B cell (primary cell): ENCODE measurements around the gene SLC12A6. TPM values are rescaled to one million over a fixed set of nuclear protein-coding genes. Genes with fewer than 3 reads are reported as not detected.
"Not testable (repeated sequence)": the region's sequence is repeated elsewhere in the genome, so short reads cannot be mapped to it uniquely, and the experiment has no call there.

Source experiments
- ATAC-seq: fragments of 200-7000 bp; cut with Tn5 transposase; one replicate; pipeline ENCODE4 v1.10.0; 2021; ENCODE audit warnings: low read depth, mild to moderate bottlenecking, moderate number of reproducible peaks, moderate library complexity
- CTCF ChIA-PET: fragments of 350-600 bp; sonication (Branson Sonifier 250); formaldehyde crosslinking; loops from one replicate; lab custom pipeline; 2021; ENCODE audit warnings: antibody characterized with exemption, inconsistent platforms; lab: Charles Lee
- POLR2A ChIA-PET: fragments of 350-600 bp; sonication (Branson Sonifier 250); formaldehyde crosslinking; loops from one replicate; lab custom pipeline; 2021; ENCODE audit warnings: antibody characterized with exemption; lab: Charles Lee
- DNase-seq: peaks from one replicate; pipeline ENCODE4 v3.0.0; 2013
- H2AFZ ChIP-seq: 2 replicates; pipeline ENCODE4 v1.6.1; 2012; ENCODE audit warnings: mild to moderate bottlenecking, low read depth, low read length; ENCODE audit not compliant: insufficient read depth, poor library complexity, severe bottlenecking
- H3K27ac ChIP-seq, 2 donors: 1 replicate in 1 of 2; 2 replicates in 1 of 2; pipeline ENCODE4 v1.5.1; 2012 to 2013; ENCODE audit warnings: low read length in 2 of 2, mild to moderate bottlenecking in 2 of 2, moderate library complexity in 1 of 2
- H3K27me3 ChIP-seq, 4 experiments: fragments of 200-600 bp in 1 of 4; sonication (generic) in 1 of 4; replicated peaks in 1 of 4; 1 replicate in 2 of 4; 2 replicates in 2 of 4; pipeline versions ENCODE4 v1.6.1 to v1.7.0; 2013 to 2016; ENCODE audit warnings: low read length in 3 of 4, mild to moderate bottlenecking in 2 of 4, mixed read lengths in 1 of 4, moderate library complexity in 1 of 4; ENCODE audit not compliant: insufficient read depth in 4 of 4, control insufficient read depth in 3 of 4; ENCODE audit errors: control extremely low read depth in 1 of 4
- H3K36me3 ChIP-seq, 2 experiments: replicated peaks in 1 of 2; 1 replicate in 1 of 2; 2 replicates in 1 of 2; pipeline versions ENCODE4 v1.6.1 to v1.7.1; 2013; ENCODE audit warnings: low read length in 1 of 2; ENCODE audit not compliant: insufficient read depth in 2 of 2, control insufficient read depth in 1 of 2; ENCODE audit errors: control extremely low read depth in 1 of 2, extremely low read depth in 1 of 2
- H3K4me1 ChIP-seq, 2 donors: fragments of 200-600 bp in 1 of 2; sonication (generic) in 1 of 2; 1 replicate in 1 of 2; 2 replicates in 1 of 2; pipeline versions ENCODE4 v1.5.1 to v1.6.1; 2013 to 2017; ENCODE audit warnings: low read length in 2 of 2; ENCODE audit not compliant: control insufficient read depth in 2 of 2, insufficient read depth in 2 of 2
- H3K4me2 ChIP-seq: replicated peaks from 2 replicates; pipeline ENCODE3; 2012; ENCODE audit warnings: mild to moderate bottlenecking, low read depth, low read length; ENCODE audit not compliant: poor library complexity, severe bottlenecking
- H3K4me3 ChIP-seq, 5 experiments: fragments of 200-600 bp in 1 of 5; sonication (generic) in 1 of 5; 1 replicate in 3 of 5; 2 replicates in 2 of 5; pipeline versions ENCODE4 v1.5.1 to v1.7.0; 2011 to 2016; ENCODE audit warnings: low read length in 4 of 5, mild to moderate bottlenecking in 4 of 5, low read depth in 2 of 5, control low read depth in 1 of 5, moderate library complexity in 1 of 5; ENCODE audit not compliant: insufficient read depth in 1 of 5; ENCODE audit errors: control extremely low read depth in 1 of 5, extremely low read depth in 1 of 5
- H3K79me2 ChIP-seq: fragments of 200-600 bp; sonication (generic); one replicate; pipeline ENCODE4 v1.6.0; 2016; ENCODE audit warnings: low read length; ENCODE audit not compliant: control insufficient read depth, insufficient read depth
- H3K9ac ChIP-seq: fragments of 200-600 bp; sonication (generic); 2 replicates; pipeline ENCODE4 v1.6.1; 2017; ENCODE audit warnings: mild to moderate bottlenecking, low read length, moderate library complexity
- H3K9me3 ChIP-seq, 3 donors: one replicate each; pipeline versions ENCODE4 v1.6.1 to v1.7.1; 2013; ENCODE audit warnings: low read length in 2 of 3; ENCODE audit not compliant: control insufficient read depth in 2 of 3, insufficient read depth in 1 of 3; ENCODE audit errors: control extremely low read depth in 1 of 3
- H4K20me1 ChIP-seq: 2 replicates; pipeline ENCODE4 v1.6.0; 2012; ENCODE audit warnings: mild to moderate bottlenecking, low read length; ENCODE audit not compliant: insufficient read depth, control insufficient read depth, poor library complexity, severe bottlenecking
- H3K27ac Mint-ChIP-seq: one replicate; pipeline ENCODE4 v1.8.0; 2021; ENCODE audit warnings: mixed read lengths
- H3K27me3 Mint-ChIP-seq: one replicate; pipeline ENCODE4 v1.8.0; 2021; ENCODE audit warnings: mixed read lengths
- H3K4me1 Mint-ChIP-seq: one replicate; pipeline ENCODE4 v1.8.0; 2021; ENCODE audit warnings: mixed read lengths
- H3K4me3 Mint-ChIP-seq: one replicate; pipeline ENCODE4 v1.8.0; 2021; ENCODE audit warnings: mixed read lengths
- H3K9me3 Mint-ChIP-seq: one replicate; pipeline ENCODE4 v1.8.0; 2022; ENCODE audit warnings: mixed read lengths; ENCODE audit not compliant: insufficient read depth
- EZH2 ChIP-seq: IDR thresholded peaks from 2 replicates; pipeline ENCODE4 v1.6.1; 2012; ENCODE audit warnings: borderline replicate concordance, low read depth, mild to moderate bottlenecking, moderate library complexity, low read length; ENCODE audit not compliant: insufficient read depth, poor library complexity, severe bottlenecking
- WGBS: methylation state at CpG from one replicate; pipeline ENCODE4 v1.1.5; 2013; ENCODE audit warnings: missing lambda C conversion rate; ENCODE audit not compliant: insufficient coverage; 5-methylcytosine and 5-hydroxymethylcytosine counted together
- intact Hi-C: fragments of 100-400 bp; cut with micrococcal nuclease; formaldehyde crosslinking; loops from one replicate; pipeline ENCODE4 v1.10.0; 2022
- polyA plus RNA-seq: library from polyadenylated mRNA; depleted of rRNA; stranded (reverse); fragments of >200 nt; gene quantifications from 2 replicates; pipeline ENCODE4 v1.2.3, GENCODE V29; 2012
- total RNA-seq, 2 donors: library from RNA; stranded (reverse); fragments of 120-200 nt in 1 of 2; gene quantifications; 1 replicate in 1 of 2; 2 replicates in 1 of 2; pipeline versions ENCODE4 v1.2.3 to v1.2.4, GENCODE V29; 2013 to 2022
- TF ChIP-seq, protein P1 (sequence below): fragments of 200-600 bp; IDR thresholded peaks from one replicate; pipeline ENCODE4 v1.8.0; 2022; ENCODE audit warnings: antibody characterized with exemption, mild to moderate bottlenecking

Gene SLC12A6
- total and polyA plus RNA-seq, 2 donors (not counting 1 experiment from before 2014, with no cell fraction given) = 75.8 to 141 TPM

DNA sequence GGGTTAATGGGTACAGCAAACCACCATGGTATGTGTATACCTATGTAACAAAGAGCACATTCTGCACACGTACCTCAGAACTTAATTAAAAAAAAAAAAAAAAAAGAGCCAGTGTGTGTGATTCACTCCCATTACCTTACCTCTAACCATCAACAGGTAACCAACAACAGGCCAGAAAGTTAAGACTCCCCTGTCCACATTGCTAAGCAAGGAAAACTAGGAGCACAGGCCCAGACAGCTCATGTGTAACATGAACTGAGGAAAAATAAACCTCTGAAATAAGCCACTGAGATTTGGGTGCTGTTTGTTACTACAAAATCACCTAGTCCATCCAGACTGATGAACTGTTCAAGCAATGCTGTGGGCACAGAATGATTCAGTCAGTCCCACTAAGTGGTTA is 133.6 kb downstream of the SLC12A6 start:
- H3K27ac Mint-ChIP-seq = no peak overlapping the region
- Histone ChIP-seq H3K4me3 (no peak overlapping the region), H3K36me3 (peaks cover 7 to 9% of the 10 kb centered on the region in 2 experiments), H3K79me2 (peaks cover 93% of the 10 kb centered on the region), H4K20me1 (peaks cover 24% of the 10 kb centered on the region), H3K9ac (no peak overlapping the region), H3K27me3 (no peaks in the 10 kb centered on the region), H3K4me2 (no peak overlapping the region), H3K4me1 (peaks cover 4 to 5% of the 10 kb centered on the region in 2 donors), H3K9me3 (peaks cover 0 to 5% (median 0%) of the 10 kb centered on the region in 3 donors), H3K27ac (no peak overlapping the region), H2AFZ (no peak overlapping the region)
- CTCF ChIA-PET = no interaction called here
- intact Hi-C loops = no loop called here
- H3K4me1 Mint-ChIP-seq = peaks cover 19% of the 10 kb centered on the region
- no peak for DNase-seq
- TF ChIP-seq EZH2 = no peak
- TF ChIP-seq, protein P1, sequence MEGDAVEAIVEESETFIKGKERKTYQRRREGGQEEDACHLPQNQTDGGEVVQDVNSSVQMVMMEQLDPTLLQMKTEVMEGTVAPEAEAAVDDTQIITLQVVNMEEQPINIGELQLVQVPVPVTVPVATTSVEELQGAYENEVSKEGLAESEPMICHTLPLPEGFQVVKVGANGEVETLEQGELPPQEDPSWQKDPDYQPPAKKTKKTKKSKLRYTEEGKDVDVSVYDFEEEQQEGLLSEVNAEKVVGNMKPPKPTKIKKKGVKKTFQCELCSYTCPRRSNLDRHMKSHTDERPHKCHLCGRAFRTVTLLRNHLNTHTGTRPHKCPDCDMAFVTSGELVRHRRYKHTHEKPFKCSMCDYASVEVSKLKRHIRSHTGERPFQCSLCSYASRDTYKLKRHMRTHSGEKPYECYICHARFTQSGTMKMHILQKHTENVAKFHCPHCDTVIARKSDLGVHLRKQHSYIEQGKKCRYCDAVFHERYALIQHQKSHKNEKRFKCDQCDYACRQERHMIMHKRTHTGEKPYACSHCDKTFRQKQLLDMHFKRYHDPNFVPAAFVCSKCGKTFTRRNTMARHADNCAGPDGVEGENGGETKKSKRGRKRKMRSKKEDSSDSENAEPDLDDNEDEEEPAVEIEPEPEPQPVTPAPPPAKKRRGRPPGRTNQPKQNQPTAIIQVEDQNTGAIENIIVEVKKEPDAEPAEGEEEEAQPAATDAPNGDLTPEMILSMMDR = no peak
- H3K4me3 Mint-ChIP-seq = no peak overlapping the region
- no peaks in the 10 kb centered on the region for H3K9me3 Mint-ChIP-seq
- H3K27me3 Mint-ChIP-seq = no peaks in the 10 kb centered on the region
- no CpG with 5 or more reads among the region's 1 CpG for WGBS
- no peak for ATAC-seq
- POLR2A ChIA-PET = no interaction called here

GRCh38 chr15:34203305-34203704 is 134.3 kb downstream of the SLC12A6 start:
- Histone ChIP-seq H3K27ac (no peak overlapping the region), H3K4me2 (no peak overlapping the region), H3K27me3 (no peaks in the 10 kb centered on the region), H3K9me3 (peaks cover 0 to 5% (median 0%) of the 10 kb centered on the region in 3 donors), H3K79me2 (peaks cover 86% of the 10 kb centered on the region), H4K20me1 (peaks cover 20% of the 10 kb centered on the region), H2AFZ (no peak overlapping the region), H3K36me3 (peaks cover 7 to 9% of the 10 kb centered on the region in 2 experiments), H3K4me1 (no peaks in the 10 kb centered on the region), H3K4me3 (no peak overlapping the region), H3K9ac (no peak overlapping the region)
- ChIA-PET POLR2A (no interaction called here), CTCF (no interaction called here)
- no peaks in the 10 kb centered on the region for H3K27me3 Mint-ChIP-seq
- peaks cover 14% of the 10 kb centered on the region for H3K4me1 Mint-ChIP-seq
- H3K4me3 Mint-ChIP-seq = no peak overlapping the region
- DNase-seq (no peak), ATAC-seq (no peak)
- TF ChIP-seq, protein P1 = no peak
- no peak for TF ChIP-seq EZH2
- intact Hi-C loops = no loop called here
- H3K9me3 Mint-ChIP-seq = no peaks in the 10 kb centered on the region
- H3K27ac Mint-ChIP-seq = no peak overlapping the region
- 94% methylated on average over 1 of the region's 1 CpG for WGBS

DNA sequence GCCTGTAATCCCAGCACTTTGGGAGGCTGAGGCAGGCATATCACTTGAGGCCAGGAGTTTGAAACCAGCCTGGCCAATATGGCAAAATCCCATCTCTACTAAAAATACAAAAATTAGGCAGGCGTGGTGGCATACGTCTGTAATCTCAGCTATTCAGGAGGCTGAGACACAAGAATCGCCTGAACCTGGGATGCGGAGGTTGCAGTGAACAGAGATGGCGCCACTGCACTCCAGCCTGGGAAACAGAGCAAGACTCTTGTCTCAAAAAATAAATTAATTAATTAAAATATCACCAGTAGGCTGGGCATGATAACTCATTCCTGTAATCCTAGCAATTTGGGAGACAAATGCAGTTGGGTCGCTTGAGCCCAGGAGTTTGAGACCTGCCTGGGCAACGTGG is 144.3 kb downstream of the SLC12A6 start:
- CTCF ChIA-PET = interaction anchor here (0.6 kb wide), 1 partner anchor 659 kb away, joined by 3 read pairs; no protein-coding TSS in a partner anchor
- H3K9me3 Mint-ChIP-seq, ATAC-seq, intact Hi-C loops, H3K4me1 ChIP-seq, H3K27ac ChIP-seq, H3K27me3 ChIP-seq, H2AFZ ChIP-seq, H3K9ac ChIP-seq, POLR2A ChIA-PET, H3K4me3 Mint-ChIP-seq, H3K36me3 ChIP-seq, H3K4me3 ChIP-seq, H3K27ac Mint-ChIP-seq, DNase-seq, H3K4me2 ChIP-seq, H3K9me3 ChIP-seq, H3K27me3 Mint-ChIP-seq: not testable (repeated sequence)
- Histone ChIP-seq H3K79me2 (peaks cover 73% of the 10 kb centered on the region), H4K20me1 (peaks cover 17% of the 10 kb centered on the region)
- WGBS = 72% methylated on average over 5 of the region's 7 CpGs
- peaks cover 22% of the 10 kb centered on the region for H3K4me1 Mint-ChIP-seq
